DND-41 (cell line): ENCODE results near the gene IL36B.
A peak's percentile ranks its signal among the peaks of the same experiment; 100 is the strongest.

ENCODE experiments used
- EZH2 ChIP-seq: IDR thresholded peaks from 3 replicates; pipeline ENCODE4 v1.6.1; 2012; ENCODE audit warnings: borderline replicate concordance, low read depth, mild to moderate bottlenecking, moderate library complexity, low read length, inconsistent platforms; ENCODE audit not compliant: severe bottlenecking
- TF ChIP-seq, protein P1 (sequence below): IDR thresholded peaks from 2 replicates; pipeline ENCODE4 v1.5.1; 2012; ENCODE audit warnings: borderline replicate concordance, low read length, moderate library complexity, mild to moderate bottlenecking; ENCODE audit not compliant: poor library complexity, severe bottlenecking; ENCODE audit errors: extremely low read depth

DNA sequence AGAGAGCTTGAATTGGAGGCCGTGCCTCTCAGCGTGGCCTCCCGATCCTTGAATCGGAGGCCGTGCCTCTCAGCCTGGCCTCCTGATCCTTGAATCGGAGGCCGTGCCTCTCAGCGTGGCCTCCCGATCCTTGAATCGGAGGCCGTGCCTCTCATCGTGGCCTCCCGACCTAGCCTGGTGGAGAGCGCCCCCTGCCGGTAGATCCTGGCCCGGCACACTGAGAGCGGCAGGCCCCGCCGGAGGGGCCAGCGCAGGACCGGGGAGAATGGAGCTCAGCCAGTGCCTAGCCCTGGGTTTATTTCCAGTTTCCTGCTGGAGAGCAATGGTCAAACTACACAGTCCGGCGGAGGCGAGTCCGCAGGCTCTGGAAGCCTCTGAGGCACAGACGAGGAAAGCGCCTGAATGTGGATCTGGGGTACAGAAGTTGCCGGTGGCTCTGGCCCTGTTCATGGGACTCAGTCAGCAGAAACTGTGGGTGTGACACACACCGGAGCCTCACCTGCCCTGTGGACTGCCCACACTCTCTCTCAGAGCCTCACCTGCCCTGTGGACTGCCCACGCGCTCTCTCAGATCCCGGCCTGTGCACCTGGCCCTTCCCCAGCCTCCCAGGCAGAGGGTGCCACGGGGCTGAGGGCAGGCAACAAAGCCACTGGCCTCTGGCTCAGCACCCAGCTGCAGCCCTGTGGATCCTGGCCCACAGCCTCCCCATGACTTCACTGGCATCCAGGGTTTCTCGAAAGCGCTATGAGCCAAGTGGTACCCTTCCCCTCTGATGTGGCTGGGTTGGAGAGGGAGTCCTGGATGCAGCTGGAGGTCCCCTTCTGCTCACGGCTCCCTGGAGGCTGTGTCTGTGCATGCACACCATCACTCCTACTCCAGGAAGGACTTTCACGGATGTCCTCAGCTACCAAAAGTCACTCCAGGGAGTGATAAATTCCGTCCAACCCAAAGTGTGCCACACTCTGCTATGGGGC is 1.5 kb downstream of the IL36B start:
- no peak for TF ChIP-seq EZH2
- TF ChIP-seq, protein P1, sequence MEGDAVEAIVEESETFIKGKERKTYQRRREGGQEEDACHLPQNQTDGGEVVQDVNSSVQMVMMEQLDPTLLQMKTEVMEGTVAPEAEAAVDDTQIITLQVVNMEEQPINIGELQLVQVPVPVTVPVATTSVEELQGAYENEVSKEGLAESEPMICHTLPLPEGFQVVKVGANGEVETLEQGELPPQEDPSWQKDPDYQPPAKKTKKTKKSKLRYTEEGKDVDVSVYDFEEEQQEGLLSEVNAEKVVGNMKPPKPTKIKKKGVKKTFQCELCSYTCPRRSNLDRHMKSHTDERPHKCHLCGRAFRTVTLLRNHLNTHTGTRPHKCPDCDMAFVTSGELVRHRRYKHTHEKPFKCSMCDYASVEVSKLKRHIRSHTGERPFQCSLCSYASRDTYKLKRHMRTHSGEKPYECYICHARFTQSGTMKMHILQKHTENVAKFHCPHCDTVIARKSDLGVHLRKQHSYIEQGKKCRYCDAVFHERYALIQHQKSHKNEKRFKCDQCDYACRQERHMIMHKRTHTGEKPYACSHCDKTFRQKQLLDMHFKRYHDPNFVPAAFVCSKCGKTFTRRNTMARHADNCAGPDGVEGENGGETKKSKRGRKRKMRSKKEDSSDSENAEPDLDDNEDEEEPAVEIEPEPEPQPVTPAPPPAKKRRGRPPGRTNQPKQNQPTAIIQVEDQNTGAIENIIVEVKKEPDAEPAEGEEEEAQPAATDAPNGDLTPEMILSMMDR, result peak; percentile 27
